ENCODE data around the gene MYH9. TPM values are rescaled to one million over a fixed set of nuclear protein-coding genes. Genes with fewer than 3 reads are reported as not detected.
A peak's percentile ranks its signal among the peaks of the same experiment; 100 is the strongest.

MYH9 gene
- total RNA-seq, 6 experiments from 2014 or later = 881 to 1,084 (median 937) TPM

DNA sequence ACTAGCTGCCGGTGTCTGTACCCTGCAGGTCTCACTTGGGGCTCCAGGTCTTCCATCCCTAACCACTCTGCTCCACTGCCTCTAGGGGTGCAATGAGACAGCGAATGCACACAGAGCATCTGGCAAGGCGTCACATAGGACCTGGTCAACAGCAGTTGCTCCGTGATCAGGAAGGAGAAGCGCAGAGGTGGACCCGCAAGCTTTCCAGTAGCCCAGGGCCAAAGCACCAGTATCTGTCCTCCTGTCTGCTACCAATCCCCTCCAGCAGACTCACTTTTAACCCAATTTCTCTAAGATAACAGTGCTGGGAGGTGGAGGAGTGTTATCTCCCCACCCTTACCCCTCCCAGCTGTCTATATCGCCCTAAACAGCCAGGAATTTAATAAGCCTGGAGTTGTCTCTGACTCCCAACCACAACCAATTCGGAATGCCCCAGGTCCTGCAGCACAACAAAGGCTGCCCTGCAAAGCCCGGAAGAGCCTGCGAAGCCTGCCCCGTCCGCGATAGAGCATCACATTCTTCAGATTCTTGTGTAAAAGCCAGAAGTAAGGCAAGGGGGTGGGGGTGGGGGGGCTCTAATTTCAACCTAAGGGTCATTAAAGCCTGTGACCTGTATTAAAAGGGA is 19.3 kb downstream of the MYH9 start:
- peaks cover 33% of the 10 kb centered on the region for H3K36me3 Mint-ChIP-seq (ENCODE audit: low read depth)
- peak overlapping the region; percentile 59 for H3K4me3 Mint-ChIP-seq

DNA sequence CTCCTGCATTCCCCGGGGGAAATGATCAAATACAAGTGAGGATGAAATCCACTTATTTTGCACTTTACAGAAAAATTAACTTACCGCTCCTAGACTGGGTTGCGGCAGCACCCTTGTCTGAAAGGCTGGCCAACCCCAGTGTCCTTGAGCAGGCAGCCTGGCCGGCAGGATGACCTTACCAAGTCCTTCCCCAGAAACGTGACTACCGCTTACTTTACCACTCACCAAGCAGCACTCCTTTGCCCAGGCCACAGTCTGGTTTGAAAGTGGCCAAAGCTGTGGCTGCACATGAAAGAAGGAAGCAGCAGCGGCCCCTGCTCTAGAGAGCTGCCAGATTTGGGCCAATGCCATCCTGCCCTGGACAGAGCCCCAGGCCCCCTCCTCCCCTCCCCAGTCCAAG is 20.3 kb downstream of the MYH9 start:
- Mint-ChIP-seq H3K4me3 (peak overlapping the region; percentile 59), H3K9me3 (no peaks in the 10 kb centered on the region), H3K36me3 (ENCODE audit: low read depth) (peaks cover 36% of the 10 kb centered on the region), H3K4me1 (ENCODE audit: low read depth) (peaks cover 100% of the 10 kb centered on the region), H3K27me3 (ENCODE audit: insufficient read depth) (peaks cover 7% of the 10 kb centered on the region), H3K27ac (peak overlapping the region; percentile 90)
- no peak for DNase-seq
- TF ChIP-seq, protein P1, sequence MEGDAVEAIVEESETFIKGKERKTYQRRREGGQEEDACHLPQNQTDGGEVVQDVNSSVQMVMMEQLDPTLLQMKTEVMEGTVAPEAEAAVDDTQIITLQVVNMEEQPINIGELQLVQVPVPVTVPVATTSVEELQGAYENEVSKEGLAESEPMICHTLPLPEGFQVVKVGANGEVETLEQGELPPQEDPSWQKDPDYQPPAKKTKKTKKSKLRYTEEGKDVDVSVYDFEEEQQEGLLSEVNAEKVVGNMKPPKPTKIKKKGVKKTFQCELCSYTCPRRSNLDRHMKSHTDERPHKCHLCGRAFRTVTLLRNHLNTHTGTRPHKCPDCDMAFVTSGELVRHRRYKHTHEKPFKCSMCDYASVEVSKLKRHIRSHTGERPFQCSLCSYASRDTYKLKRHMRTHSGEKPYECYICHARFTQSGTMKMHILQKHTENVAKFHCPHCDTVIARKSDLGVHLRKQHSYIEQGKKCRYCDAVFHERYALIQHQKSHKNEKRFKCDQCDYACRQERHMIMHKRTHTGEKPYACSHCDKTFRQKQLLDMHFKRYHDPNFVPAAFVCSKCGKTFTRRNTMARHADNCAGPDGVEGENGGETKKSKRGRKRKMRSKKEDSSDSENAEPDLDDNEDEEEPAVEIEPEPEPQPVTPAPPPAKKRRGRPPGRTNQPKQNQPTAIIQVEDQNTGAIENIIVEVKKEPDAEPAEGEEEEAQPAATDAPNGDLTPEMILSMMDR (IDR thresholded peaks at IDR 0.05) = no peak

More for the DNA sequence above, 19.3 kb downstream of the MYH9 start:
- H3K9me3 Mint-ChIP-seq = no peaks in the 10 kb centered on the region
- peak overlapping the region; percentile 90 for H3K27ac Mint-ChIP-seq
- TF ChIP-seq, protein P1 (IDR thresholded peaks at IDR 0.05) = peak; percentile 60
- H3K4me1 Mint-ChIP-seq (ENCODE audit: low read depth) = peaks cover 100% of the 10 kb centered on the region
- DNase-seq = peak; percentile 86
- peaks cover 7% of the 10 kb centered on the region for H3K27me3 Mint-ChIP-seq (ENCODE audit: insufficient read depth)

DNA sequence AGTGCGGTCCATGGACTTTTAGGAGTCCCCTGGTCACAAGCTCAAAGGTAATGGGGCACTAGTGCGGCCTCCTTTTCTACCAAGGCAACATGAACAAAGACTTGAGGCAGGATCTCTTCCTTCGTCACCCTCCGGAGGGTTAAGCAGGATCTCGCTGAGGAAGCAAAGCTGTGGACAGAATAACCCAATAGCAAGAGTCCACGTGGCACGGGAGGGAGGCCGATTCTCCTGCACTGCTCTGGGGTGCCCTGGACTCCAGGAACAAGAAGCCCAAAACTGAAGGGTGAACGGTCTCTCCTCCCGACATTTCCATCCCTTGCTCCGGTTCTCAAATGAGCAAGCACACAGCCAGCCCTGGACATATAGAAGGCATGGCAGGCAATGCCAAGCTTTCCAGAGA is 20.7 kb downstream of the MYH9 start:
- peak overlapping the region; percentile 90 for H3K27ac Mint-ChIP-seq
- TF ChIP-seq, protein P1 (IDR thresholded peaks at IDR 0.05) = no peak
- no peaks in the 10 kb centered on the region for H3K9me3 Mint-ChIP-seq
- H3K27me3 Mint-ChIP-seq (ENCODE audit: insufficient read depth) = peaks cover 7% of the 10 kb centered on the region
- H3K36me3 Mint-ChIP-seq (ENCODE audit: low read depth) = peaks cover 36% of the 10 kb centered on the region
- peaks cover 100% of the 10 kb centered on the region for H3K4me1 Mint-ChIP-seq (ENCODE audit: low read depth)
- no peak for DNase-seq
- H3K4me3 Mint-ChIP-seq = peak overlapping the region; percentile 59

DNA sequence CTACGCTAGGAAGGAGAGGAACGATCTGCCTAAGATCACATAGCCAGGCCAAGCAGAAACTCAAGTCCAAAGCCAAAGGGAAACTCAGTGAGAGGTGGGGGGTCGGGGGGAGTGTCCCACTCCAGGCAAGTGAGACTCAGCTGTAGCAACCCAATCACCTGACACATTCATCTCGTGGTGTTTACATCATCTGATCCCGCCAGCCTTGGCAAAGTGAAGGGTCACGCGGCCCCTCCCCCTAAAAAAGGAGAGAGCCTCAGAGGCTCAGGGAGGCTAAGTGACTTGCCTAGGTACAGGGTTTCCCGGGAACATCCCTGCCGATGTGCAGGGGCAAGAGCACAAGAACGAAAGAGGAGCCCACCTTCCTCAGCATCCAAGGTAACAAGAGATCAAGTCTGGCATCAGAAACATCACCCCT is 21.5 kb downstream of the MYH9 start:
- Mint-ChIP-seq H3K27me3 (ENCODE audit: insufficient read depth) (peaks cover 10% of the 10 kb centered on the region), H3K4me1 (ENCODE audit: low read depth) (peaks cover 100% of the 10 kb centered on the region), H3K36me3 (ENCODE audit: low read depth) (peaks cover 35% of the 10 kb centered on the region), H3K27ac (peak overlapping the region; percentile 90), H3K4me3 (peak overlapping the region; percentile 71), H3K9me3 (no peaks in the 10 kb centered on the region)
- no peak for DNase-seq
- TF ChIP-seq, protein P1 (IDR thresholded peaks at IDR 0.05) = no peak

DNA sequence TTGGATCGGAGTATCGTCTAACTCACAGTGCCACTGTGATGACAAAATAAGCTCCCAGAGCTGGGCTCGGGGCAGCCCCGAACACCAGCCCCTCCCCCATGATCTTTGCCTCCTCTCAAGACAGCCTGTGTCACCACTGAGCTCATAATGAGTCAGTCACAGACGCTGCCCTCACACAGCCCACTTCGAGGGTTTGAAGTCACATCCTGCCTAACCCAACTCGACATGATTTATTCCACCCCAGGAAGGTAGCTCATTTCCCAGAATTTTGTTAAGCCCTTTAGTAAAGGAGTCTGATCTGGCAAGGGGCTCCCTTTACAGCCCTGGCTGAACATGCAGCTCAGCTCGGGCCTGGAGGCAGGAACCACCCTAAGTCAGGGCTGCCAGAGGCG is 22.8 kb downstream of the MYH9 start:
- no peaks in the 10 kb centered on the region for H3K9me3 Mint-ChIP-seq

More for the DNA sequence above, 22.8 kb downstream of the MYH9 start:
- Mint-ChIP-seq H3K27me3 (ENCODE audit: insufficient read depth) (peaks cover 16% of the 10 kb centered on the region), H3K4me3 (peak overlapping the region; percentile 71), H3K36me3 (ENCODE audit: low read depth) (peaks cover 36% of the 10 kb centered on the region), H3K27ac (peak overlapping the region; percentile 90), H3K4me1 (ENCODE audit: low read depth) (peaks cover 100% of the 10 kb centered on the region)
- DNase-seq = peak; percentile 95
- TF ChIP-seq, protein P1 (IDR thresholded peaks at IDR 0.05) = no peak
